Measurements from ENCODE around the gene PIGA. TPM values are rescaled to one million over a fixed set of nuclear protein-coding genes. Genes with fewer than 3 reads are reported as not detected.
A peak's percentile ranks its signal among the peaks of the same experiment; 100 is the strongest.

PIGA gene
- polyA plus RNA-seq: 1 to 10 TPM; 2.4 to 3.9 (median 3.3) TPM

DNA sequence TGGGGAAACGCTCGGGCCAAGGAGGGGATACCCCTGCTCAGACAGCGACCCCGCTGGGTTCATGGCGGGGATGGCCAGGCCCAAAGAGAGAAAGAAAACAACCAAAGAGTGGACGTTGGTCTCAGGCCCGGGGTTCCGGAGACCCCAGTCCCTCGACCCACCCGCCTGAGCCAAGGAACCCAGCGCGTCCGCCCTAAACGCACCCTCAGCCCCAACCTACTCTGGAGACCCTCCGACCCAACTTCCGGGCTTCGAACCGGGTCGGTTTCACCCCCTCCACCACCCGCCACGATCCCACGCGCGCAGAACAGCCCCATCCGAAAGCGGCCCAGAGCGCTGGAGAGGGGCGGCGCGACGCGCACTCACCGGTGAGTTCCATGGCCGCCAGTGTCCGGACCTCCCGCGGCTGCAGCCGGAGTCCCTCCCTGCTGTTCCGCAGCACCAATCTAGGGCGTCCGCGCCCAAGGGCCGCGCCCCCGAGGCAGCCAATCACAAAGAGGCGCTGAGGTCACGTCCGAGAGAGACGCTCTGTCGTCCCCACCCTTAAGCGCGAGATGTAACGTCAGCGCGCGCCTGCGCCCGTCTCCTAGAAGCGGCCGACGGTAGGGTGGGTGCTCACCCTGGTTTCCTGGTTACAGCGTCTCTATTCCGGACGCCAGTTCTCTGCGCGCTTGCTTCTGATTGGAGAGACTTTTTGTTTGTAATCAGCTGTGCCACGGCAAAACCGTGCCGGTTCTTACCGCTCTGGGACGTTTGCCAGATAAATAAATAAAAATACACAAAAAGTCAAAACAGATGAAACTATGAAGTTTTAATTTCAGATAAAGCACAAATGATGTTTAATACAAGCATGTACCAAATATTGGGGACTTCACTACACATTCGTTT lies at the start of gene PIGA:
Gene PIGA, minus strand, starts transcription at position 389 of the 888 bp plus-strand sequence. CDS start 3,593 bp downstream, outside the sequence.
- Mint-ChIP-seq H3K4me1 (peaks cover 10 to 14% of the 10 kb centered on the region in 2 donors), H3K9me3 (no peaks in the 10 kb centered on the region), H3K36me3 (no peaks in the 10 kb centered on the region), H3K27ac (peak within 1 kb of the TSS; percentile 88 to 96 (median 92)), H3K4me3 (peak within 1 kb of the TSS; percentile 84 to 92 (median 89)), H3K27me3 (ENCODE audit: low read depth in 3 of 3) (peaks cover 11 to 15% (median 13%) of the 10 kb centered on the region in 3 donors)
- peak; percentile 89 to 91 (median 91) for DNase-seq

DNA sequence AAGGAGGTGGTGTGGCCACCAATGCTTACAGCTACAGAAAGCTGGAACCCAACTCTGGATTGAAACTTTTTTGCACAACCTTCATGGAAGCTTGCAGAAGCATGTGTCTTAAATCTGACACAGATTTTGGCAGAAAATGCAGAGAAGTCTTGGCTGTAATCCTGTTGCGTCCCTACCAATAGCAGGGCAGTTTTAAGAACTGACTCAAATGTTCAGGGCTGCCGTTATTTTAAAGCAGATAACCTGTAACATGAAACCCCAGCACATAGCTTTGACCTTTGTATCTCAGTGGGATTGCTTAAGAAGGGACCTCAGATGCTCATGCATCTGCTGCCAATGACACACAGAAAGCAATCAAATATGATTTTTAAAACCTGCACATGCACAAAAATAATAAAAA lies 49.0 kb upstream of the PIGA start, which contains the start of gene VEGFD:
Gene VEGFD, minus strand, starts transcription at position 110 of the 400 bp plus-strand sequence. CDS start 467 bp downstream, outside the sequence.
- H3K36me3 Mint-ChIP-seq: no peaks in the 10 kb centered on the region
- no peak within 1 kb of the TSS for H3K4me3 Mint-ChIP-seq
- H3K27me3 Mint-ChIP-seq (ENCODE audit: low read depth in 3 of 3): peaks cover 1 to 12% (median 2%) of the 10 kb centered on the region in 3 donors

DNA sequence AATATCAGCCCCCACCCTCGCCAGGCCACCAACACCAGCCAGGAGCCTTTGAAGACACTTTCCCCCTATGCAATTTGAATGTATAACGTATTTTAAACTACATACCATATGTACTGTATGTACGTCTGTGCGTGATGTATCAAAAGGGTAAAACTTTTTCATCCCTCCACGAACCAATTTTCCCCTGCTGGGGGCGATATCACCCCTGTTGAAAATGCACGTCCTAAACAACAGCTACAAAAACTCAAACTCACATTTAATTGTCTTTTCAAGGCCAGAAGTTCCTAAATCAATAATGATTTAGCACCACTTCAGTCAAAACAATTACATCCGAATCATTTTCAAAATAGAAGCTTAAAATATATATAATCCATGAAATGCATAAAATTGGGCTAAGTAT lies 47.5 kb upstream of the PIGA start:
- H3K27ac Mint-ChIP-seq: no peak overlapping the region
- no peak overlapping the region for H3K4me3 Mint-ChIP-seq
- no peaks in the 10 kb centered on the region for H3K9me3 Mint-ChIP-seq
- peaks cover 3 to 14% (median 7%) of the 10 kb centered on the region in 3 donors for H3K27me3 Mint-ChIP-seq (ENCODE audit: low read depth in 3 of 3)
- H3K4me1 Mint-ChIP-seq: no peaks in the 10 kb centered on the region
- no peaks in the 10 kb centered on the region for H3K36me3 Mint-ChIP-seq
- DNase-seq: no peak

More for the DNA sequence above, 49.0 kb upstream of the PIGA start, which contains the start of gene VEGFD:
- Mint-ChIP-seq H3K27ac (no peak within 1 kb of the TSS), H3K4me1 (no peaks in the 10 kb centered on the region), H3K9me3 (no peaks in the 10 kb centered on the region)
- no peak for DNase-seq

DNA sequence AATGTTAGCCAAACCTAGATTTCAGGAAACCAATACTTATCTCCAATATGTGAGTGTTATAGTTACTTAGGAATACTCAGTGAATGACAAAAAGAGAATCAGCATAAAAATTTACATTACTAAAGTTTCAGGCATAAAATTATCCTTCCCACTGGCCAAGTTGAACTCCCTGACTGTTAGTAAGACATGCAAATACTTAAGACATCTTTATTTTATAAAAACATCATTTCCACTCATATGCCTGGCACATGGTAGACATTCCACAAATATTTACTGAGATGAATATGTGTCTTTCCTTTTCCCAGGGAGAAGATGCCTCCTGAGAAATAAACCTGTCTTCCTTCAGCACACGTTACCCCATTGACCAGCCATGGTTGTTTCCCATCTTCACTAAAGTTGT lies 41.6 kb upstream of the PIGA start:
- no peak for DNase-seq
- Mint-ChIP-seq H3K4me3 (no peak overlapping the region), H3K36me3 (no peaks in the 10 kb centered on the region), H3K4me1 (no peaks in the 10 kb centered on the region), H3K27ac (no peak overlapping the region), H3K9me3 (no peaks in the 10 kb centered on the region), H3K27me3 (ENCODE audit: low read depth in 3 of 3) (peaks cover 3 to 13% (median 5%) of the 10 kb centered on the region in 3 donors)

GRCh38 chrX:15373976-15374375 lies 38.7 kb upstream of the PIGA start:
- H3K9me3 Mint-ChIP-seq: no peaks in the 10 kb centered on the region
- no peak overlapping the region for H3K4me3 Mint-ChIP-seq
- DNase-seq: no peak
- H3K4me1 Mint-ChIP-seq: no peaks in the 10 kb centered on the region
- peaks cover 3 to 12% (median 3%) of the 10 kb centered on the region in 3 donors for H3K27me3 Mint-ChIP-seq (ENCODE audit: low read depth in 3 of 3)
- H3K36me3 Mint-ChIP-seq: no peaks in the 10 kb centered on the region
- H3K27ac Mint-ChIP-seq: no peak overlapping the region

DNA sequence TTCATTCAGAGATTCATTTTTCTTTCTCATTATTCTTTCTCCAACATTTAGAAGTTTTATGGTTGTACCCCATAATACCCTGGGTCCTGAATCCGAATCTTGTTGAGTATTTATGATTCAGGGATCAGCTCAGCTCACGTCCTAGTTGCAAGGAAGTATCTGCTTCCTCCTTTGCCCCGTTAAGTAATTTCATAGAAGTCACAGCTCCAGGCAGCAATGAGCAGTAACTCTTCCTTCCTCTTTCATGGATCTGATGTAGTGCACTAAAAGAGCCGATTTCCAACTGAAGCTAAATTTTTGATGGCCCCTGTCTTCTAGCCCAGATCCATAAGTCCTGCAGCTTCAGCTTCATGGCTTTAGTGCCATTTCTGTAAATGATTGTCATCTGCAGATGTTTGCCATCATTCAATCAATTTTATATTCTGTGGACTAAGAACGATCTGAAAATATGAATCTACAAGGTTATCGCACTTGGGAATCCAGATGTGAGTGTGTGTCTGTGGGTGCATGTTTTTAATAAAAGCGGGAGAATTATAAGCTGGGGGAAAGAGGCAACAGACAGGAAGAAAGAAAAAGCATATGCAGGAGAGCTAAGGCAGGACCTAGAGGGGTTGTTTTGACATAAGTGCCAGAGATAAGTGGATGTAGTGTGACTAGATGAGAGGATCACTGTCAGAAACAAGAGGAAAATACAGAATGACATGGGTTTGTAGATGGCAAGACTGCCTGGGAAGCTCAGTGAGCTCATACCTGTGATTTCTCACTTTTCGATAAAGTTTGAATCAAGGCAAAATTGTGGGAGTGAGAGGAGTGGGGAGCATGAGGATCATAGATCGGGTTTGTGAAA lies 31.4 kb upstream of the PIGA start:
- Mint-ChIP-seq H3K36me3 (no peaks in the 10 kb centered on the region), H3K9me3 (peaks cover 0 to 2% (median 0%) of the 10 kb centered on the region in 6 donors), H3K4me1 (no peaks in the 10 kb centered on the region), H3K27me3 (ENCODE audit: low read depth in 3 of 3) (peaks cover 0 to 15% (median 1%) of the 10 kb centered on the region in 3 donors), H3K4me3 (peak overlapping the region in 1 of 5 donors; percentile 19), H3K27ac (no peak overlapping the region)
- DNase-seq: no peak

DNA sequence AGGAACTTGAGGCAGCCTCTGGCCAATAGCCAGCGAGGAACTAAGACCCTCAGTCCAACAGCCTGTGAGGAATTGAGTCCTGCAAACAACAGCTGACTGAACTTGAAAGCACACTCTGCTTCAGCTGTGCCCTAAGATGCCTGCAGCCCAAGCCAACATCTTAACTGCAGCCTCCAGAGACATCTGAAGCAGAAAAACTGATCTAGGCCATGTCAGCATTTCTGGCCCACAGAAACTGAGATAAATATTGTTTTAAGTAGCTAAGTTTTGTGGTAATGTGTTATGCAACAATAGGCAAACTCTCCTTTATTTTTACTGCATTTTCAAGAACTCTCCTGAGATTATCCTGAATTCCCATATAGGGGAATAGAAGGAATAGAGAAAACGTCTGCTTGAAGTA lies 24.4 kb upstream of the PIGA start:
- H3K4me1 Mint-ChIP-seq: no peaks in the 10 kb centered on the region
- H3K27me3 Mint-ChIP-seq (ENCODE audit: low read depth in 3 of 3): peaks cover 5 to 20% (median 5%) of the 10 kb centered on the region in 3 donors
- no peak overlapping the region for H3K4me3 Mint-ChIP-seq
- no peaks in the 10 kb centered on the region for H3K9me3 Mint-ChIP-seq
- no peaks in the 10 kb centered on the region for H3K36me3 Mint-ChIP-seq
- DNase-seq: no peak
- H3K27ac Mint-ChIP-seq: no peak overlapping the region

DNA sequence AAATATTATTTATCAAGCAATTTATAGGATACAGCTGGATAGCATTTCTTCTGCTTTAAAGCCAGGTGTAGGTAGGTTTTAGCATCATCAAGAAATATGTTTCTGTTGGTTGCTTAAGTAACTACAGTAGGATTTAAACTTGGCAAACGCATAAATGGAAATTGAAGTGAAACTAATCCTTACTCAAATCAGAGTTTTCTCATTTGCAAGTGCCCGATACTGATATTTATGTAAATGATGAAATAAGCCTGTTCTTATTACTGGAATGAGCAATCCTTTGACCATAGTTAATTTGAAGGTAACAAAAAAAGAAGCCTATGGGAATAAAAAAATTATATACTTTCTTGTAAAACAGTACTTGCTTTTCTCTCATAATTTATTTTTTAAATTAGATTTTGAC lies 23.2 kb upstream of the PIGA start:
- Mint-ChIP-seq H3K9me3 (no peaks in the 10 kb centered on the region), H3K4me3 (no peak overlapping the region), H3K36me3 (no peaks in the 10 kb centered on the region), H3K4me1 (no peaks in the 10 kb centered on the region), H3K27me3 (ENCODE audit: low read depth in 3 of 3) (peaks cover 5 to 18% (median 5%) of the 10 kb centered on the region in 3 donors), H3K27ac (no peak overlapping the region)
- DNase-seq: no peak

- no peaks in the 10 kb centered on the region for H3K36me3 Mint-ChIP-seq
- no peaks in the 10 kb centered on the region for H3K4me1 Mint-ChIP-seq
- no peak overlapping the region for H3K27ac Mint-ChIP-seq
- H3K9me3 Mint-ChIP-seq: no peaks in the 10 kb centered on the region
- DNase-seq: no peak
- no peak overlapping the region for H3K4me3 Mint-ChIP-seq
- peaks cover 5 to 12% (median 5%) of the 10 kb centered on the region in 3 donors for H3K27me3 Mint-ChIP-seq (ENCODE audit: low read depth in 3 of 3)
Observed at GRCh38 chrX:15356444-15356843, 21.1 kb upstream of the PIGA start.

- DNase-seq: no peak
- peaks cover 0 to 6% (median 6%) of the 10 kb centered on the region in 3 donors for H3K27me3 Mint-ChIP-seq (ENCODE audit: low read depth in 3 of 3)
- H3K27ac Mint-ChIP-seq: peak overlapping the region in 1 of 6 donors; percentile 30
- no peaks in the 10 kb centered on the region for H3K36me3 Mint-ChIP-seq
- H3K9me3 Mint-ChIP-seq: no peaks in the 10 kb centered on the region
- H3K4me3 Mint-ChIP-seq: no peak overlapping the region
- no peaks in the 10 kb centered on the region for H3K4me1 Mint-ChIP-seq
Observed at GRCh38 chrX:15350329-15350996, 15.1 kb upstream of the PIGA start.

GRCh38 chrX:15349046-15349445 lies 13.7 kb upstream of the PIGA start:
- H3K27me3 Mint-ChIP-seq (ENCODE audit: low read depth in 3 of 3): peaks cover 0 to 6% (median 3%) of the 10 kb centered on the region in 3 donors
- H3K36me3 Mint-ChIP-seq: no peaks in the 10 kb centered on the region
- no peaks in the 10 kb centered on the region for H3K4me1 Mint-ChIP-seq
- no peak overlapping the region for H3K27ac Mint-ChIP-seq
- no peaks in the 10 kb centered on the region for H3K9me3 Mint-ChIP-seq
- peak; percentile 2 to 14 (median 13) for DNase-seq
- no peak overlapping the region for H3K4me3 Mint-ChIP-seq

DNA sequence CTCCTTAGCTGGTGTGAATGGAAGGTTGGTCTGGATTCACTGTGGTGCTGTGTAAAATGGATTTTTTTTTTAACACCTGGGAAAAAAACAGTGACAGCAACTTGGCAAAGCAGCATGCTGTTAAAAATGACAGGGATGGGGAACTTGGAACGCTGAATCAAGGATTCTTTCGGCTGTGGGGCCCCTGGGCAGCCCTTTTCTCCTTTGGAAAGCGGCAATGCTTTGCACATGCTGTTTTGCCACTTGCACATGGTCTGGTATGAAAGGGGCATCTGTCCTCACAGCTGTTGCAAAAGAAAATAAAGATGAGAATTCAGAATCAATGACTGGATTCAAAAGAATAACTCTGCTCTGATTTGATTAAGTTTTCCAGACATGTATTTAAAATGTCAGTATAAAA lies 10.7 kb upstream of the PIGA start:
- Mint-ChIP-seq H3K36me3 (no peaks in the 10 kb centered on the region), H3K27me3 (ENCODE audit: low read depth in 3 of 3) (peaks cover 1 to 12% (median 4%) of the 10 kb centered on the region in 3 donors), H3K27ac (no peak overlapping the region)

DNA sequence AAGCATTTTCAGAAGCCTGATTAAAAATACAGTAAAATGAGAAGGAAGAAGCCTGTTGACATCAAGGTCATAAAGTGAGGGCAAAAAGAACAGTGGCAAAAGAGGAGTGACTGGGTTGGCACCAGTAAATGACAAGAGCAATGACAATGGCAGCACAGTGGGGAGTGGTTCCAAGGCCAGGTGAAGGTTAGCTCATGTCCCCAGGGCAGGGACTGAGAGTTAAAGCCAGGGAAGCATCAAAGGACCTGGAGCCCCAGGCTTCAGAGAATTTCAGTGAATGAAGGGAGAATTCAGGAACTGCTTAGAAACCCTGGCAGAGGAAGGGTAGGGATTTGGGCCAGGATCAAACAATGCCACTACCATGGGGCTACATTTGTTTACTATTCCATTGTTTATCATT lies 8.8 kb upstream of the PIGA start:
- Mint-ChIP-seq H3K4me1 (no peaks in the 10 kb centered on the region), H3K4me3 (no peak overlapping the region), H3K27me3 (ENCODE audit: low read depth in 3 of 3) (peaks cover 5 to 12% (median 10%) of the 10 kb centered on the region in 3 donors), H3K27ac (no peak overlapping the region), H3K9me3 (no peaks in the 10 kb centered on the region), H3K36me3 (no peaks in the 10 kb centered on the region)
- no peak for DNase-seq

More for the DNA sequence above, 10.7 kb upstream of the PIGA start:
- DNase-seq: no peak
- H3K4me1 Mint-ChIP-seq: no peaks in the 10 kb centered on the region
- no peaks in the 10 kb centered on the region for H3K9me3 Mint-ChIP-seq
- H3K4me3 Mint-ChIP-seq: no peak overlapping the region
